Measurements from ENCODE around the gene PTF1A. TPM values are rescaled to one million over a fixed set of nuclear protein-coding genes. Genes with fewer than 3 reads are reported as not detected.

The PTF1A gene
- total RNA-seq, 2 experiments from 2014 or later, result not detected

DNA sequence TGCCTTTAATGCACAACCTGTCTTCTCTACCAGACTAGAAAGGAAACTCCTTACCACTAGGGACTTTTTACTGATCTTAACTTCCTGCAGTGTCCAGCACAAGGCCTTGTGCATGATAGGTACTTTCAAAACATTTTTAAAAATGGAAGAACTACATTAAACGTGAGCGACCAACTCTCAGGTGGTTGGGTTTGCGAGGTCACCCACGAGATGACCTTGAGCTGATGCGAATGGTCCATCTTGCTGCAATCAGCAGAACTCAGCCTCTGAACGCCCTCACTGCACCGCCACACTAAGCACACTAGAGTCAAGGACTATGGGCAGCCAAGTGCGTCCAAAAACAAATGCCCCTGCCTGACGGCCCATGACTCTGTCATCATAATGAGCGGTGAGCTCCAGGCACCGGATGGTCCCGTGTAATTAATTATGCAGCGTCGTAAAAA lies 34.9 kb upstream of the PTF1A start:
- intact Hi-C loops (cut with micrococcal nuclease), result no loop called here
- no peak for DNase-seq
- peaks cover 22% of the 10 kb centered on the region for H3K27me3 Mint-ChIP-seq
- CTCF ChIA-PET, result interaction anchor here (1.0 to 6.3 kb wide), 21 partner anchors 9 to 1400 kb away, joined by 3 to 104 read pairs (median 4); no protein-coding TSS in a partner anchor
- POLR2A ChIA-PET, result no interaction called here
- H3K4me1 Mint-ChIP-seq (ENCODE audit: low read depth), result peaks cover 3% of the 10 kb centered on the region
- no peak for ATAC-seq
- TF ChIP-seq, protein P1, sequence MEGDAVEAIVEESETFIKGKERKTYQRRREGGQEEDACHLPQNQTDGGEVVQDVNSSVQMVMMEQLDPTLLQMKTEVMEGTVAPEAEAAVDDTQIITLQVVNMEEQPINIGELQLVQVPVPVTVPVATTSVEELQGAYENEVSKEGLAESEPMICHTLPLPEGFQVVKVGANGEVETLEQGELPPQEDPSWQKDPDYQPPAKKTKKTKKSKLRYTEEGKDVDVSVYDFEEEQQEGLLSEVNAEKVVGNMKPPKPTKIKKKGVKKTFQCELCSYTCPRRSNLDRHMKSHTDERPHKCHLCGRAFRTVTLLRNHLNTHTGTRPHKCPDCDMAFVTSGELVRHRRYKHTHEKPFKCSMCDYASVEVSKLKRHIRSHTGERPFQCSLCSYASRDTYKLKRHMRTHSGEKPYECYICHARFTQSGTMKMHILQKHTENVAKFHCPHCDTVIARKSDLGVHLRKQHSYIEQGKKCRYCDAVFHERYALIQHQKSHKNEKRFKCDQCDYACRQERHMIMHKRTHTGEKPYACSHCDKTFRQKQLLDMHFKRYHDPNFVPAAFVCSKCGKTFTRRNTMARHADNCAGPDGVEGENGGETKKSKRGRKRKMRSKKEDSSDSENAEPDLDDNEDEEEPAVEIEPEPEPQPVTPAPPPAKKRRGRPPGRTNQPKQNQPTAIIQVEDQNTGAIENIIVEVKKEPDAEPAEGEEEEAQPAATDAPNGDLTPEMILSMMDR (IDR thresholded peaks at IDR 0.05), result no peak
- no peaks in the 10 kb centered on the region for H3K9me3 Mint-ChIP-seq
- H3K4me3 Mint-ChIP-seq, result no peak overlapping the region
- H3K36me3 Mint-ChIP-seq (ENCODE audit: low read depth), result no peaks in the 10 kb centered on the region
- no peak overlapping the region for H3K27ac Mint-ChIP-seq

- Mint-ChIP-seq H3K27ac (no peak overlapping the region), H3K4me3 (no peak overlapping the region), H3K4me1 (ENCODE audit: low read depth) (peaks cover 3% of the 10 kb centered on the region), H3K27me3 (peaks cover 22% of the 10 kb centered on the region), H3K9me3 (no peaks in the 10 kb centered on the region), H3K36me3 (ENCODE audit: low read depth) (no peaks in the 10 kb centered on the region)
- POLR2A ChIA-PET, result no interaction called here
- CTCF ChIA-PET, result interaction anchor here (0.7 to 6.3 kb wide), 50 partner anchors 9 to 1399 kb away, joined by 3 to 104 read pairs (median 3); partner anchors contain the start of gene KIAA1217
- TF ChIP-seq, protein P1 (IDR thresholded peaks at IDR 0.05), result no peak
- ATAC-seq (peak; percentile 60), DNase-seq (peak; percentile 29)
- intact Hi-C loops (cut with micrococcal nuclease), result loop anchor here (2.0 kb wide), 1 partner anchor 135 kb away; no protein-coding TSS in a partner anchor
Measured at GRCh38 chr10:23157691-23158369, 34.3 kb upstream of the PTF1A start.

- DNase-seq (peak; percentile 66), ATAC-seq (peak; percentile 66)
- TF ChIP-seq, protein P1 (IDR thresholded peaks at IDR 0.05), result peak; percentile 92
- Mint-ChIP-seq H3K27ac (no peak overlapping the region), H3K9me3 (no peaks in the 10 kb centered on the region), H3K36me3 (ENCODE audit: low read depth) (no peaks in the 10 kb centered on the region), H3K4me3 (no peak overlapping the region), H3K27me3 (peaks cover 23% of the 10 kb centered on the region), H3K4me1 (ENCODE audit: low read depth) (peaks cover 3% of the 10 kb centered on the region)
- ChIA-PET POLR2A (no interaction called here), CTCF (interaction anchor here (0.7 to 6.3 kb wide), 50 partner anchors 8 to 1399 kb away, joined by 3 to 104 read pairs (median 3); partner anchors contain the start of gene KIAA1217)
- intact Hi-C loops (cut with micrococcal nuclease), result loop anchor here (2.0 kb wide), 1 partner anchor 134 kb away; no protein-coding TSS in a partner anchor
Measured at GRCh38 chr10:23158370-23158769, 33.7 kb upstream of the PTF1A start.

- ChIA-PET CTCF (no interaction called here), POLR2A (no interaction called here)
- Mint-ChIP-seq H3K27me3 (peaks cover 54% of the 10 kb centered on the region), H3K36me3 (ENCODE audit: low read depth) (no peaks in the 10 kb centered on the region), H3K4me3 (no peak overlapping the region), H3K4me1 (ENCODE audit: low read depth) (peaks cover 6% of the 10 kb centered on the region), H3K9me3 (no peaks in the 10 kb centered on the region), H3K27ac (no peak overlapping the region)
- TF ChIP-seq, protein P1 (IDR thresholded peaks at IDR 0.05), result no peak
- DNase-seq (no peak), ATAC-seq (no peak)
- intact Hi-C loops (cut with micrococcal nuclease), result no loop called here
Measured at GRCh38 chr10:23171232-23171876, 20.8 kb upstream of the PTF1A start.

Data from activated CD8-positive, alpha-beta T cell treated with anti-CD3 and anti-CD28 coated beads for 36 hours (primary cell).